Transverse colon (tissue), 4 donors: Measurements from ENCODE around the gene MMP24OS.

Source experiments
- CTCF ChIP-seq, 5 experiments: fragments of 200-600 bp in 3 of 5; fragments of 450-650 bp in 2 of 5; sonication (generic) in 3 of 5; IDR thresholded peaks; 1 replicate in 2 of 5; 2 replicates in 3 of 5; pipeline ENCODE4 v1.5.1; 2016 to 2017; ENCODE audit warnings: antibody characterized with exemption in 5 of 5, inconsistent platforms in 3 of 5, mild to moderate bottlenecking in 2 of 5, moderate library complexity in 1 of 5
- EP300 ChIP-seq: sonication (generic); formaldehyde crosslinking; IDR thresholded peaks from one replicate; pipeline ENCODE4 v1.6.1; 2017; ENCODE audit warnings: antibody characterized with exemption, low read depth
- POLR2A ChIP-seq: fragments of 450-650 bp; IDR thresholded peaks from one replicate; pipeline ENCODE4 v1.6.1; 2016; ENCODE audit warnings: antibody characterized with exemption, mild to moderate bottlenecking, moderate library complexity
- POLR2AphosphoS5 ChIP-seq, 3 donors: sonication (generic); formaldehyde crosslinking; IDR thresholded peaks; one replicate each; pipeline ENCODE4 v1.6.1; 2016; ENCODE audit warnings: antibody characterized with exemption in 3 of 3

- no peak for TF ChIP-seq CTCF (IDR thresholded peaks at IDR 0.05)
- TF ChIP-seq POLR2A, result no peak
- TF ChIP-seq EP300, result no peak
- no peak for TF ChIP-seq POLR2AphosphoS5 (IDR thresholded peaks at IDR 0.05)
Measured at GRCh38 chr20:35274172-35275092, 3.5 kb downstream of the MMP24OS start.
